Right atrium auricular region (tissue), 2 donors: Measurements from ENCODE around the gene SREK1IP1. TPM values are rescaled to one million over a fixed set of nuclear protein-coding genes. Genes with fewer than 3 reads are reported as not detected.
"Not testable (repeated sequence)": the region's sequence is repeated elsewhere in the genome, so short reads cannot be mapped to it uniquely, and the experiment has no call there.

Experiments
- DNase-seq: peaks from one replicate; pipeline ENCODE4 v3.0.0-alpha.2; 2019; ENCODE audit warnings: low spot score
- H3K27ac ChIP-seq, 2 donors: fragments of 200-600 bp; sonication (generic); 1 replicate in 1 of 2; 2 replicates in 1 of 2; pipeline ENCODE4 v1.5.1; 2016 to 2019
- H3K27me3 ChIP-seq, 2 donors: fragments of 200-600 bp; sonication (generic); one replicate each; pipeline versions ENCODE4 v1.5.1 to v1.6.0; 2017 to 2019
- H3K36me3 ChIP-seq: fragments of 200-600 bp; sonication (generic); one replicate; pipeline ENCODE4 v1.5.1; 2016
- H3K4me1 ChIP-seq, 2 donors: fragments of 200-600 bp; sonication (generic); one replicate each; pipeline versions ENCODE4 v1.5.1 to v1.6.0; 2017 to 2019
- H3K4me3 ChIP-seq, 2 donors: fragments of 200-600 bp; sonication (generic); 1 replicate in 1 of 2; 2 replicates in 1 of 2; pipeline ENCODE4 v1.5.1; 2017 to 2019; ENCODE audit warnings: mild to moderate bottlenecking in 1 of 2, moderate library complexity in 1 of 2
- H3K9me3 ChIP-seq, 2 donors: fragments of 200-600 bp; sonication (generic); one replicate each; pipeline ENCODE4 v1.5.1; 2019
- total RNA-seq, 2 donors: library from RNA; depleted of rRNA; stranded (reverse); fragments of >200 nt; gene quantifications; one replicate each; pipeline ENCODE4 v1.1.0, GENCODE V29; 2016
- TF ChIP-seq, protein P1 (sequence below), 2 donors: fragments of 200-600 bp; sonication (generic); IDR thresholded peaks; one replicate each; pipeline ENCODE4 v1.5.1; 2019; ENCODE audit warnings: antibody characterized with exemption in 2 of 2

SREK1IP1 gene
- total RNA-seq, 2 donors from 2014 or later, result 4.4 to 4.6 TPM

DNA sequence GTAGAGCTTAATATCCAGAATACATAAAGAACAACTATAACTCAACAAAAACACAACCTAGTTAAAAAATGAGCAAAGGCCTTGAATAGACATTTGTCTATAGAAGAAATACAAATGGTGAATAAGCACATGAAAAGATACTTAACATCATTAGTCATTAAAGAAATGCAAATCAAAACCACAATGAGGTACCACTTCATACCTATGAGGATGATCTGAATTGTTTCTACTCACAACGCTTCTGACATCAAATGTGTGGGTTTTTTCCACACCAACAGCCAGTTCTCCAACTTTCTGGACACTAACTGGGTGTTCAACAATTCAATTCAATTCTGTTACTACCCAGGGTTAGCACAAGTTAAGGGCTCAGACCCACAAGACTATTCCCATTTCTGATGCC lies 22.0 kb downstream of the SREK1IP1 start:
- TF ChIP-seq, protein P1, sequence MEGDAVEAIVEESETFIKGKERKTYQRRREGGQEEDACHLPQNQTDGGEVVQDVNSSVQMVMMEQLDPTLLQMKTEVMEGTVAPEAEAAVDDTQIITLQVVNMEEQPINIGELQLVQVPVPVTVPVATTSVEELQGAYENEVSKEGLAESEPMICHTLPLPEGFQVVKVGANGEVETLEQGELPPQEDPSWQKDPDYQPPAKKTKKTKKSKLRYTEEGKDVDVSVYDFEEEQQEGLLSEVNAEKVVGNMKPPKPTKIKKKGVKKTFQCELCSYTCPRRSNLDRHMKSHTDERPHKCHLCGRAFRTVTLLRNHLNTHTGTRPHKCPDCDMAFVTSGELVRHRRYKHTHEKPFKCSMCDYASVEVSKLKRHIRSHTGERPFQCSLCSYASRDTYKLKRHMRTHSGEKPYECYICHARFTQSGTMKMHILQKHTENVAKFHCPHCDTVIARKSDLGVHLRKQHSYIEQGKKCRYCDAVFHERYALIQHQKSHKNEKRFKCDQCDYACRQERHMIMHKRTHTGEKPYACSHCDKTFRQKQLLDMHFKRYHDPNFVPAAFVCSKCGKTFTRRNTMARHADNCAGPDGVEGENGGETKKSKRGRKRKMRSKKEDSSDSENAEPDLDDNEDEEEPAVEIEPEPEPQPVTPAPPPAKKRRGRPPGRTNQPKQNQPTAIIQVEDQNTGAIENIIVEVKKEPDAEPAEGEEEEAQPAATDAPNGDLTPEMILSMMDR (IDR thresholded peaks at IDR 0.05), result no peak

GRCh38 chr5:64744914-64745313 lies 23.6 kb downstream of the SREK1IP1 start:
- Histone ChIP-seq H3K27me3 (no peaks in the 10 kb centered on the region), H3K27ac (no peak overlapping the region), H3K4me3 (no peak overlapping the region), H3K4me1 (no peaks in the 10 kb centered on the region), H3K36me3 (peaks cover 6% of the 10 kb centered on the region), H3K9me3 (no peaks in the 10 kb centered on the region)
- no peak for DNase-seq
- TF ChIP-seq, protein P1 (IDR thresholded peaks at IDR 0.05), result no peak

More for the DNA sequence above, 22.0 kb downstream of the SREK1IP1 start:
- H3K4me1 ChIP-seq, result no peaks in the 10 kb centered on the region
- H3K27me3 ChIP-seq, result no peaks in the 10 kb centered on the region
- DNase-seq, result no peak
- no peak overlapping the region for H3K27ac ChIP-seq
- peaks cover 4% of the 10 kb centered on the region for H3K36me3 ChIP-seq
- no peaks in the 10 kb centered on the region for H3K9me3 ChIP-seq
- no peak overlapping the region for H3K4me3 ChIP-seq

GRCh38 chr5:64742821-64743220 lies 25.7 kb downstream of the SREK1IP1 start:
- Histone ChIP-seq H3K27me3 (no peaks in the 10 kb centered on the region), H3K27ac (no peak overlapping the region), H3K4me3 (no peak overlapping the region), H3K36me3 (peaks cover 8% of the 10 kb centered on the region), H3K4me1 (no peaks in the 10 kb centered on the region), H3K9me3 (no peaks in the 10 kb centered on the region)
- TF ChIP-seq, protein P1 (IDR thresholded peaks at IDR 0.05), result no peak
- no peak for DNase-seq

- Histone ChIP-seq H3K36me3 (peaks cover 8% of the 10 kb centered on the region), H3K27ac (no peak overlapping the region), H3K4me3 (no peak overlapping the region), H3K9me3 (no peaks in the 10 kb centered on the region), H3K27me3 (no peaks in the 10 kb centered on the region), H3K4me1 (no peaks in the 10 kb centered on the region)
- no peak for DNase-seq
- TF ChIP-seq, protein P1 (IDR thresholded peaks at IDR 0.05), result no peak
These were observed 26.1 kb downstream of the SREK1IP1 start for GRCh38 chr5:64742411-64742810.

GRCh38 chr5:64727150-64727549 lies 41.3 kb downstream of the SREK1IP1 start:
- Histone ChIP-seq H3K4me3 (no peak overlapping the region), H3K4me1 (no peaks in the 10 kb centered on the region), H3K9me3 (no peaks in the 10 kb centered on the region), H3K27me3 (no peaks in the 10 kb centered on the region), H3K36me3 (peaks cover 41% of the 10 kb centered on the region), H3K27ac (no peak overlapping the region)
- no peak for DNase-seq
- TF ChIP-seq, protein P1 (IDR thresholded peaks at IDR 0.05), result no peak

GRCh38 chr5:64722588-64722987 lies 45.9 kb downstream of the SREK1IP1 start:
- no peak for DNase-seq

DNA sequence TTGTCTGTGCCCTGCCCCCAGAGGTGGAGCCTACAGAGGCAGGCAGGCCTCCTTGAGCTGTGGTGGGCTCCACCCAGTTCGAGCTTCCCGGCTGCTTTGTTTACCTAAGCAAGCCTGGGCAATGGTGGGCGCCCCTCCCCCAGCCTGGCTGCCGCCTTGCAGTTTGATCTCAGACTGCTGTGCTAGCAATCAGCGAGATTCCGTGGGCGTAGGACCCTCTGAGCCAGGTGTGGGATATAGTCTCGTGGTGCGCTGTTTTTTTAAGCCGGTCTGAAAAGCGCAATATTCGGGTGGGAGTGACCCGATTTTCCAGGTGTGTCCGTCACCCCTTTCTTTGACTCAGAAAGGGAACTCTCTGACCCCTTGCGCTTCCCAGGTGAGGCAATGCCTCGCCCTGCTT lies 54.0 kb downstream of the SREK1IP1 start:
- DNase-seq, H3K27ac ChIP-seq, H3K9me3 ChIP-seq, H3K36me3 ChIP-seq, H3K4me3 ChIP-seq, H3K27me3 ChIP-seq, H3K4me1 ChIP-seq: not testable (repeated sequence)

More at GRCh38 chr5:64722588-64722987, 45.9 kb downstream of the SREK1IP1 start:
- Histone ChIP-seq H3K36me3 (peaks cover 40% of the 10 kb centered on the region), H3K4me1 (no peaks in the 10 kb centered on the region), H3K27ac (no peak overlapping the region), H3K27me3 (no peaks in the 10 kb centered on the region), H3K9me3 (no peaks in the 10 kb centered on the region), H3K4me3 (no peak overlapping the region)
- TF ChIP-seq, protein P1 (IDR thresholded peaks at IDR 0.05), result no peak
